Measurements from ENCODE around the gene IKZF5. TPM values are rescaled to one million over a fixed set of nuclear protein-coding genes. Genes with fewer than 3 reads are reported as not detected.

The IKZF5 gene
- total RNA-seq, 1 experiment from 2014 or later, result 4.4 TPM

GRCh38 chr10:123007558-123008354 lies 839 bp downstream of the IKZF5 start:
- no peak overlapping the region for H3K27ac ChIP-seq
- H3K36me3 ChIP-seq, result peaks cover 5% of the 10 kb centered on the region
- H3K4me1 ChIP-seq (replicated peaks), result peaks cover 15% of the 10 kb centered on the region
- no peaks in the 10 kb centered on the region for H3K9me3 ChIP-seq (replicated peaks)
- peak overlapping the region; percentile 91 for H3K4me3 ChIP-seq
- H3K27me3 ChIP-seq (replicated peaks), result no peaks in the 10 kb centered on the region
- DNase-seq (ENCODE audit: low read depth in 1 of 2, low spot score in 2 of 2), result peak in 1 of 2 experiments; percentile 39

DNA sequence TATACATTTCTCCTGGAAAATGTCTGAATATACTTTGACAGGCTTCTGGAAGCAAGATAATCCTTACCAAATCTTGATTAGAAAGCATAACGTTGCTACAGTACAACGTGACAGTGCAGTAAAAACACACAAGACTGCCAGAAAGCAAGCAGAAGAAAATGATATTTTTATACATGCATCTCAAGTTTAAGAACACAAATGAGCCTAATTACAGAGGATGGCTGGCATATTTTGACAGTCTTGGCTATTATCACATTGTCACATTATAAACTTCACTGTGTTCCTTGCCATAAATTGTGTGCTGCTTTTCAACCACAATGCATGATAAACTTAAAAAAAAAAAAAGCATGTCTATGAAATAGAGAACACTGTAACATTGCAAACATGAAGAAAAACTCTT lies 4.3 kb downstream of the IKZF5 start:
- Histone ChIP-seq H3K9me3 (replicated peaks) (no peaks in the 10 kb centered on the region), H3K36me3 (peaks cover 5% of the 10 kb centered on the region), H3K27ac (no peak overlapping the region), H3K27me3 (replicated peaks) (no peaks in the 10 kb centered on the region), H3K4me1 (replicated peaks) (peaks cover 15% of the 10 kb centered on the region), H3K4me3 (no peak overlapping the region)
- no peak for DNase-seq (ENCODE audit: low read depth in 1 of 2, low spot score in 2 of 2)

- no peak overlapping the region for H3K4me3 ChIP-seq
These were observed 7.2 kb downstream of the IKZF5 start for GRCh38 chr10:123001370-123001769.

GRCh38 chr10:123000155-123000554 lies 8.4 kb downstream of the IKZF5 start:
- Histone ChIP-seq H3K4me3 (no peak overlapping the region), H3K27ac (no peak overlapping the region), H3K4me1 (replicated peaks) (peaks cover 7% of the 10 kb centered on the region), H3K27me3 (replicated peaks) (no peaks in the 10 kb centered on the region), H3K36me3 (peaks cover 22% of the 10 kb centered on the region; the same call in 1 of the 2 replicates), H3K9me3 (replicated peaks) (no peaks in the 10 kb centered on the region)
- DNase-seq (ENCODE audit: low read depth in 1 of 2, low spot score in 2 of 2), result no peak

More at GRCh38 chr10:123001370-123001769, 7.2 kb downstream of the IKZF5 start:
- Histone ChIP-seq H3K36me3 (peaks cover 13% of the 10 kb centered on the region; the same call in 1 of the 2 replicates), H3K27ac (no peak overlapping the region), H3K4me1 (replicated peaks) (peaks cover 7% of the 10 kb centered on the region), H3K9me3 (replicated peaks) (no peaks in the 10 kb centered on the region), H3K27me3 (replicated peaks) (no peaks in the 10 kb centered on the region)
- DNase-seq (ENCODE audit: low read depth in 1 of 2, low spot score in 2 of 2), result no peak

GRCh38 chr10:122999347-122999746 lies 9.2 kb downstream of the IKZF5 start:
- Histone ChIP-seq H3K36me3 (peaks cover 29% of the 10 kb centered on the region; the same call in 1 of the 2 replicates), H3K9me3 (replicated peaks) (no peaks in the 10 kb centered on the region), H3K4me3 (no peak overlapping the region), H3K27me3 (replicated peaks) (no peaks in the 10 kb centered on the region), H3K27ac (no peak overlapping the region), H3K4me1 (replicated peaks) (peaks cover 7% of the 10 kb centered on the region)
- DNase-seq (ENCODE audit: low read depth in 1 of 2, low spot score in 2 of 2), result peak in 1 of 2 experiments; percentile 2

DNA sequence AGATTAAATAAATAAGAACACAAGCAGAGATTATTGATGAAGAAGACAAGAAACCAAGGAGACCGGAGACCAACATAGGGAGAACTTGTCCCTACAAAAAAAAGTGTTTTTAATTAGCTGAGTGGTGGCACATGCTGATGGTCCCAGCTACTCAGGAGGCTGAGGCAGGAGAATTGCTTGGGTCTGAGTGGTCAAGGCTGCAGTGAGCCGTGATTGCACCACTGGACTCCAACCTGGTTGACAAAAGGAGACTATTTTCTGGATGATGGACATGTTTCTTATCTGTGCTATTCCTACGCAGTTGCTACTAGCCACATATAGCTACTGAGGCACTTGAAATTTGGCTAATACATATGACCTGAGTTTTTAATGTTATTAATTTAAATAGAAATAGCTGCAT lies 9.7 kb downstream of the IKZF5 start:
- Histone ChIP-seq H3K4me3 (no peak overlapping the region), H3K36me3 (peaks cover 32% of the 10 kb centered on the region), H3K9me3 (replicated peaks) (no peaks in the 10 kb centered on the region), H3K27ac (no peak overlapping the region), H3K4me1 (replicated peaks) (peaks cover 7% of the 10 kb centered on the region), H3K27me3 (replicated peaks) (no peaks in the 10 kb centered on the region)
- no peak for DNase-seq (ENCODE audit: low read depth in 1 of 2, low spot score in 2 of 2)

- no peaks in the 10 kb centered on the region for H3K27me3 ChIP-seq (replicated peaks)
- no peaks in the 10 kb centered on the region for H3K9me3 ChIP-seq (replicated peaks)
- H3K27ac ChIP-seq, result no peak overlapping the region
- DNase-seq (ENCODE audit: low read depth in 1 of 2, low spot score in 2 of 2), result no peak
- no peak overlapping the region for H3K4me3 ChIP-seq
- peaks cover 7% of the 10 kb centered on the region for H3K4me1 ChIP-seq (replicated peaks)
- H3K36me3 ChIP-seq, result peaks cover 35% of the 10 kb centered on the region
These were observed 10.2 kb downstream of the IKZF5 start for GRCh38 chr10:122998360-122998917.

DNA sequence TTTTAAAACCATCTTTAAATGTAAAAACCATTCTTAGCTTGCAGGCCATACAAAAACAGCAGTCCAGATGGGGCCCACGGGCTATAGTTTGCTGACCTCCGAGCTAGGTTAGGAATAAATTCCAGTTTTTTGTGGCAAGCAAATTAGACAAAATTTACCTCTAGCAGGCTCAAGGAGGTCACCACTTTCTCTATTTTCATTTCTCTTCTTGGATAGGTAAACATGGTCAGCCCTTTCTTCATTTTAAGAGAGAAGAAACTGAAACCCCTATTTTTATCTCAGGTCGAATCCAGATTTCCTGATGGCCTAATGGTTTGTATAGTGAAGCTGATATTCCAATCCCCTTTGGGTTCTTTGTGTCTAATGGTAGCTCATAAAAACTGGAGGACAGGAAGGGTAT lies 10.7 kb downstream of the IKZF5 start:
- Histone ChIP-seq H3K4me1 (replicated peaks) (peaks cover 7% of the 10 kb centered on the region), H3K27me3 (replicated peaks) (no peaks in the 10 kb centered on the region), H3K36me3 (peaks cover 35% of the 10 kb centered on the region), H3K27ac (no peak overlapping the region), H3K9me3 (replicated peaks) (no peaks in the 10 kb centered on the region), H3K4me3 (no peak overlapping the region)
- DNase-seq (ENCODE audit: low read depth in 1 of 2, low spot score in 2 of 2), result no peak

DNA sequence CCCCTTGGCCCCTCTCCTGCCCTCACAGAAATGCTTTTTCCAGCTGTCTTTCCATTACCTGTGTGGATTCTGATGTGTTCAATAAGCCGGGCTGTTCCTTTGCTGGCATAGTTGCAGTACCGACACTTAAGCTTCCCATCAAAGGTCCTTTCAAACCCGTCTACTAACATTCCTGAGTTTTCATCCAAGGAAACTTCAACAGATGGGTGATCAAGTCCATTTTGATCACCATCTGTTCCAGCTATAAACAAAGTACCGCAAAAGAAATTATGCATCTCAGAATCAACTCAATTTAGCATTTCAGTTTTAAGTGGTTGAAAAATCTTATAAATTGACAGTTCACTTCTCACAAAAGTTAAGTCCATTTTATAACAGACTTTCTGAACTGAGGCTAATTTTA lies 12.7 kb downstream of the IKZF5 start:
- no peak for DNase-seq (ENCODE audit: low read depth in 1 of 2, low spot score in 2 of 2)
- no peak overlapping the region for H3K4me3 ChIP-seq
- no peaks in the 10 kb centered on the region for H3K27me3 ChIP-seq (replicated peaks)
- peaks cover 7% of the 10 kb centered on the region for H3K4me1 ChIP-seq (replicated peaks)
- no peak overlapping the region for H3K27ac ChIP-seq
- peaks cover 35% of the 10 kb centered on the region for H3K36me3 ChIP-seq
- H3K9me3 ChIP-seq (replicated peaks), result no peaks in the 10 kb centered on the region

- no peak overlapping the region for H3K4me3 ChIP-seq
- no peaks in the 10 kb centered on the region for H3K9me3 ChIP-seq (replicated peaks)
- no peak for DNase-seq (ENCODE audit: low read depth in 1 of 2, low spot score in 2 of 2)
These were observed 14.7 kb downstream of the IKZF5 start for GRCh38 chr10:122993797-122994336.

DNA sequence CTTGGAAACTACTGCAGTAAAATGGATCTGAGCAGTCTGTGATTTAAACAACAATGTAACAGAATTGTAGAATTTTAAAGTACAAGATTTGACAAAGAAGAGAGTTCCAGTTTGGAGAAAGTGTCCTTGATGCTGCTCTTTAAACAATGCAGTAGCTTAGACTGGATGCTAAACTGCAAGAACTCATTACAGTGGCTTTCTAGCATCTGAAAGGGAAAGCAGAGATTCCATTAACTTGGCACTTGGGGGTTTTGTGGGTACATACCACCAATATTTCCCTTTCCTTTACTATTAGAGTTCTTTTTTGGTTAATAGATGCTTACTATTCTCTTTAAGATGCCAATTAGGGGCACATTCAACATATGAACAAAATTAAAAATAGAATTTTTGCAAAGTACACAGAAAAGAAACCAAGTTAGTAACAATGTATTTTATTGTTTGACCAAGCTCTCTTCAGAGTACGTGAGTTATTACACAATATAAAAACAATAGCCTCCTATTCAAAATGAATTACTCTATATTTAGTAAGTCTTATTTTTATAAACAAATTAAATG lies 16.5 kb downstream of the IKZF5 start:
- peaks cover 36% of the 10 kb centered on the region for H3K36me3 ChIP-seq
- no peaks in the 10 kb centered on the region for H3K27me3 ChIP-seq (replicated peaks)
- DNase-seq (ENCODE audit: low read depth in 1 of 2, low spot score in 2 of 2), result no peak
- no peak overlapping the region for H3K27ac ChIP-seq
- no peak overlapping the region for H3K4me3 ChIP-seq
- 0 out of 2 replicates have a peak, but pooled peaks cover 4% of the 10 kb centered on the region for H3K4me1 ChIP-seq (replicated peaks)
- no peaks in the 10 kb centered on the region for H3K9me3 ChIP-seq (replicated peaks)

More at GRCh38 chr10:122993797-122994336, 14.7 kb downstream of the IKZF5 start:
- Histone ChIP-seq H3K27ac (no peak overlapping the region), H3K27me3 (replicated peaks) (no peaks in the 10 kb centered on the region), H3K4me1 (replicated peaks) (no peaks in the 10 kb centered on the region), H3K36me3 (peaks cover 39% of the 10 kb centered on the region)

DNA sequence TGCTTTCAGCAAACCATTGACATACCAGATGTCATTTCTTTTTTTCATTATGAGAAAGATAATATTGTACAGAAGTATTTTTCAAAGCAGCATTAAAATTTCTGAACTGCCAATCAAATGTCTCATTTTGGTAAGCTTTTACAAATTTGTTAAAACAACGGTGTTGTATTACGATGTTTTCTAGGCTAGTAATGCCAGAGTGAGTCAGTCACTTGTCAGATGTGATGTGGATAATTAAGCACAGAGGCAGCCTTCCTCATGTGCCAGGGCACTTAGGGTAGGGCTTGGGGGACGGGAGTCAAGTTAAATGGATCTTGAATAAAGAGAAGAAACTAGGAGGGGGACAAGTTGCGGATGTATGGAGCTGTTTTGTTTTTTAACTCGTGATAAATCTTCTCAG lies 18.3 kb downstream of the IKZF5 start:
- DNase-seq (ENCODE audit: low read depth in 1 of 2, low spot score in 2 of 2), result no peak
- no peak overlapping the region for H3K27ac ChIP-seq

DNA sequence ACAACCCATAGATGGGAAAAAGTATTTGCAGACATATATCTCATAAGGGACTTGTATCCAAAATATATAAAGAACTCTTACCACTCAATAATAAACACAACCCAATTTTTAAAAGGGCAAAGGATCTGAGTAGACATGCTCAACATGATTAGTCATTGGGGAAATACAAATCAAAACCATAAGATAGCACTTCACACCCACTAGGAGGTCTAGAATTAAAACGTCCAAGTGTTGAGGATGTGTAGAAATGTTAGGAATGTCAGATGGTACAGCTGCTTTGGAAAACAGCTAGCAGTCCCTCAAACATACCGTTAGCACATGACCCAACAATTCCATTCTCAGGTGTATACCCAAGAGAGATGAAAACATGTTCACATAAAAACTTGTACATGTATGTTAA lies 20.1 kb downstream of the IKZF5 start:
- no peaks in the 10 kb centered on the region for H3K27me3 ChIP-seq (replicated peaks)

More for the DNA sequence above, 18.3 kb downstream of the IKZF5 start:
- H3K4me1 ChIP-seq (replicated peaks), result 0 out of 2 replicates have a peak, but pooled peaks cover 4% of the 10 kb centered on the region
- no peak overlapping the region for H3K4me3 ChIP-seq
- no peaks in the 10 kb centered on the region for H3K9me3 ChIP-seq (replicated peaks)
- no peaks in the 10 kb centered on the region for H3K27me3 ChIP-seq (replicated peaks)
- peaks cover 23% of the 10 kb centered on the region for H3K36me3 ChIP-seq

GRCh38 chr10:122986335-122986734 lies 22.3 kb downstream of the IKZF5 start:
- no peak overlapping the region for H3K27ac ChIP-seq
- H3K4me3 ChIP-seq, result no peak overlapping the region
- DNase-seq (ENCODE audit: low read depth in 1 of 2, low spot score in 2 of 2), result no peak
- no peaks in the 10 kb centered on the region for H3K27me3 ChIP-seq (replicated peaks)
- peaks cover 4% of the 10 kb centered on the region; the same call in 1 of the 2 replicates for H3K4me1 ChIP-seq (replicated peaks)
- no peaks in the 10 kb centered on the region for H3K9me3 ChIP-seq (replicated peaks)
- H3K36me3 ChIP-seq, result peaks cover 8% of the 10 kb centered on the region; the same call in 1 of the 2 replicates

More for the DNA sequence above, 20.1 kb downstream of the IKZF5 start:
- peak in 1 of 2 experiments; percentile 19 for DNase-seq (ENCODE audit: low read depth in 1 of 2, low spot score in 2 of 2)
- no peak overlapping the region for H3K27ac ChIP-seq
- H3K36me3 ChIP-seq, result peaks cover 8% of the 10 kb centered on the region; the same call in 1 of the 2 replicates
- H3K4me1 ChIP-seq (replicated peaks), result 0 out of 2 replicates have a peak, but pooled peaks cover 4% of the 10 kb centered on the region
- no peaks in the 10 kb centered on the region for H3K9me3 ChIP-seq (replicated peaks)
- H3K4me3 ChIP-seq, result no peak overlapping the region
